ENCODE results near the gene UMODL1.

The UMODL1 gene

GRCh38 chr21:42027822-42028765, 43.0 kb upstream of the UMODL1 start:
- no peak for TF ChIP-seq CTCF (conservative IDR thresholded peaks at IDR 0.05)
- no peak overlapping the region for H3K27ac ChIP-seq

- TF ChIP-seq CTCF (conservative IDR thresholded peaks at IDR 0.05), result no peak
- no peak overlapping the region for H3K27ac ChIP-seq
Measured at GRCh38 chr21:42028766-42029425, 42.2 kb upstream of the UMODL1 start.

- no peak for TF ChIP-seq CTCF (conservative IDR thresholded peaks at IDR 0.05)
- H3K27ac ChIP-seq, result no peak overlapping the region
Measured at GRCh38 chr21:42030311-42030710, 40.8 kb upstream of the UMODL1 start.

- no peak overlapping the region for H3K27ac ChIP-seq
- no peak for TF ChIP-seq CTCF (conservative IDR thresholded peaks at IDR 0.05)
Measured at GRCh38 chr21:42031241-42031640, 39.9 kb upstream of the UMODL1 start.

GRCh38 chr21:42031816-42032215, 39.3 kb upstream of the UMODL1 start:
- no peak overlapping the region for H3K27ac ChIP-seq
- TF ChIP-seq CTCF (conservative IDR thresholded peaks at IDR 0.05), result no peak

- no peak for TF ChIP-seq CTCF (conservative IDR thresholded peaks at IDR 0.05)
- H3K27ac ChIP-seq, result no peak overlapping the region
Measured at GRCh38 chr21:42032266-42032665, 38.9 kb upstream of the UMODL1 start.

- TF ChIP-seq CTCF (conservative IDR thresholded peaks at IDR 0.05), result no peak
Measured at GRCh38 chr21:42032968-42033367, 38.1 kb upstream of the UMODL1 start.

More at GRCh38 chr21:42032968-42033367, 38.1 kb upstream of the UMODL1 start:
- no peak overlapping the region for H3K27ac ChIP-seq
